GM21528 (cell line): Measurements from ENCODE around the gene FHDC1.

Experiments used
- ATAC-seq: cut with Tn5 transposase; IDR thresholded peaks from one replicate; pipeline ENCODE4 v1.9.1; 2021; ENCODE audit warnings: mild to moderate bottlenecking, moderate library complexity; ENCODE audit not compliant: unreplicated experiment, low FRiP score

Gene FHDC1

DNA sequence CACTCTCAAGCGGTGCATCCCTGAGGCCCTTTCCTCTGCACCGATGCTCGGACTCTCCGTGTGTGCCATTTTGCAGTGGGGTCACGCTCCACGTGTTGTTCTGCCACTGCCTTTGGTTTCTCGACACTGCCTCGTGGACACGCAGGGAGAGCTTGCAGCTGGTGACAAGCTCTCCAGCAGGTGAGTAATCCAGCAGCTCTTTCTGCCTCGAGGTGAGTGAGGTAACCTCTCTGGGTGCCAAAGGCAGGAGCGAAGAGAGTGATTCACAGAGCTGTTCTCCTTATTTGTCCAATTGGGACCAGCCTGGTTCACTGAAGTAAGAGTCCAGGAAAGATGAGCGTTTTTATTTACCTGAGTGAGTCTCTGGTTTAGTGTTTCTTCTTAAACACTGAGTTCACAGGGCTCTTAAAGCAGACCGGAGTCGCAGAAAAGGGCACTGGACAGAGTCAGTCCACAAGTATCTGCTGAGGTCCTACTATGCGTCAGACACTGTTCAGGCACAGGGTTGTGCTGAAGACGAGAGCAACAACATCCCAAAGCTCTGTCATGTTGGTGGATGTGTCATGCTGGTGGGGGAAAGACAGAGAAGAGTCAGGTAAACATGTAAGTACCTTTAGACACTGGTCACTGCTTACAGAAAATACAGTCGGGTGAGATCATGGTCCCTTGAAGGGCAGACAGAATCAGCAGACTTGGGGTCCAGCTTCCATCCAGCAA lies 61.8 kb downstream of the FHDC1 start:
- ATAC-seq: no peak

DNA sequence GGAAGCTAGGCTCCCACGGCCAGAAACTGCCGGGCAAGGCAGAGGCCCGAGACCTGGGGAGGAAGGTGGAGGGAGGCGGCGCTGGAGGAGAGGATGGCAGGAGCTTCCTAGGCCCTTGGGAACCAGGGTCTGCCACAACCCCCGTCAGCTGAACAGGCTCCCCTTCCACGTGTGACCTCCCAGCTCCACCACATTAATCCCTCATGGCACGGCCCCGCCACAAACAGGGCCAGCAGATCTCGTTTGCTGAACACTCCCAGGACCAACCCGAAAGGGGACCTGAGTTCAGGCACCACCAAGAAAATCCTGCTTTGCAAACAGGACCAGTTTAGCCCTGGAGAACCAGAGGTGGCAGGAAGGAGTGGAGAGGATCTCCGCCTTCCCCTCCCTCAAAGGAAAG lies 62.7 kb downstream of the FHDC1 start:
- no peak for ATAC-seq

DNA sequence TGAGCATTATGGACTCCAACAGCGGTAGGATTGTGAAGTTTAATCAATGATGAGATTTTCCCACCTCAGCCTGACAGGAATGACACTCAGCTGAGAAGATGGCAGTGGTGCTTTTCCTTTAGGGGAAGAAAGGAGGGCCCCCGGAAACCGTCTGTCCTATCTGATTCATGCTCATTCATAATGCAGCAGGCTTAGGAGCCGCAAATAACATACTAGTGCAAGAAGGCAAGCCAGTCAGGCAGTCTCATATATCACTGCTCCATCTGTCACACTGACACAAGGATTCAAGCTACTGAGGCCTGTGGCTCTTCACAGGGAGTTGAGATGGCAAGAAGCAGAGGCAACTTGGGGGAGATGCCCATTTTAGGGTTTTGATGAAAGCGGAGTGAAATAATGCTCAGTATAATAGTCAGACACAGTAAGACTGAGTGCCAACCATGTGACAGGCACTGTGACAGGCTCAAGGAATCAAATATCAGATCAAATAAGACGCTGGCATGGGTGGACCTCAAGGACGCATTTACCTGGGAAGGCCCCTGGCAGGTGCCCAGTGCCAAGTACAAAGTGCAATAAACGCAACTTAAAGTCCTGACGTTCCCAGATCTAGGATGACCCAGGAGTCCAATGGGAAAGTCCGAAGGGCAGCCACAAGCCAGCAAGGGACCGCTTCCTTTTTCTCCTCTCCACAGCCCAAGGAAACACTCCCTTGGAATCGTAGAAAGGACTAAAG lies 63.4 kb downstream of the FHDC1 start:
- ATAC-seq: no peak

GRCh38 chr4:153000076-153000420 lies 63.9 kb downstream of the FHDC1 start:
- ATAC-seq: no peak

- ATAC-seq: no peak
Observed at GRCh38 chr4:153001626-153002025, 65.5 kb downstream of the FHDC1 start.

GRCh38 chr4:153002110-153002509 lies 66.0 kb downstream of the FHDC1 start:
- no peak for ATAC-seq

DNA sequence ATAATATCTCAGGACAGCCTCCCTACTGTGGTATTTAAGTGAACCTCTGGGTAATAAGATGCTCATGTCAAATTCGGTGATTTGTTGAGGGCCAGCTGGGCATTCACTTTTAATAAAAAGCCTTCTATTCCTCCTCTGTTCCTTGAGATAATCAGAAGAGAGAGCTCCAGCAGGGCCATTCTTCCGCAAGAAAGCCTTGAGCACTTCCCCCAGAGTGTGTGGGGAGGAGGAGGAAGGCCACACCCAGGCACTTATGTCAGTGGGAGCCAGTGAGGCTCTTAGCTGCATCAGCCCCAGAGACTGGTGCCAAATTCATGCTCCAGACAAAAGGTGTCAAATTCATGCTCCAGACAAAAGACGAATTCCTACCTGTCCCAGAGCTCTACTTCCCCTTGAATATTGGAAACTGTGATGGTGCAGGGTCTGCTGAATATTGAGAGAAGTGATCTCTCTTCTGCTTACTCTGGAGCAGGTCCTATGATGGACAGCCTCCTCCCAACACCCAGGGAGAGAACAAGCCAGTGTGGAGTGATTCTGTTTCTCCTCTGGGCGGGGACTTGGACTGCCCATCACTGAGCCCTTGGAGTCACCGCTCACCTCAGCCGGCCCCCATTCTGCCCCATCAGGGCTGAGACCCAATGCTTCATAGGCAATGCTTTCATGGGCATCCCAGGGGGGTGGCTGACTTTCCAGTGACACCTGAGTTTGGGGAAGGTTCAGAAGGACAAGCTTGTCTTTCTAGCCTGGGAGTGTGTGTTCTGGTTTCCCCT lies 68.1 kb downstream of the FHDC1 start:
- no peak for ATAC-seq

DNA sequence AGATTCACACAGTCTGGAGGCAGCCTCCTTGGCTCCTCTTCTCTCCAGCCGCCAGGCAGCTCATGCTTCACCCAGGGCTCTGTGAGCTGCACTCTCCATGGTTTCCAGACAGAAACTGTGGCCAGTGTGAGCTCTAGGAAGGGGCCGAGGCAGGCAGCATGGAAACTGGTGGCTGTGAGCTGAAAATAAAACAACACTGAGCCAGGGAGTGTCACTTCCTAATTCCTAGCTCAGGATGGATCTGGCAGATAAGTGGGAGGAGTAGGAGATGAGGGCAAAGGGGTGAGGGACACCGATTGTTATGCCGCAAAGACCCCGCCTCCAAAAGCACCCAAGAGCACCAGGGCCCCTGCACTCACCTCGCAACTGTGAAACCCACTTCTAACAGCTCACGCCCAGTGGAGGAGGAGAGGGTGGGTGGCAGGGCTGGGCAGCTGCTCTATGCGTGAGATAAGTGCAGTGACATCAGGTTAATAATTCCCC lies 69.8 kb downstream of the FHDC1 start:
- no peak for ATAC-seq

- peak; percentile 64 for ATAC-seq
Observed at GRCh38 chr4:153008578-153009199, 72.6 kb downstream of the FHDC1 start.

DNA sequence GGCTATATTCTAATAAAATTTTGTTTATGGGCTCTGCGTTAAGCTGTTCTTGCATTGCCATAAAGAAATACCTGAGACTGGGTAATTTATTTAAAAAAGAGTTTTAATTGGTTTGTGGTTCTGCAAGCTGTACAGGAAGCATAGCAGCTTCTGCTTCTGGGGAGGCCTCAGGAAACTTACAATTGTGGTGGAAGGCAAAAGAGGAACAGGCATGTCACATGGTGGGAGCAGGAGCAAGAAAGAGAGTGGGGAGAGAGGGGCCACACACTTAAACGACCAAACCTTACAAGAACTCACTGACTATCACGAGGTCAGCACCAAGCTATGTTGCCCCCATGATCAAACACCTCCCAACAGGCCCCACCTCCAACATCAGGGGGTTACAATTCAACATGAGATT lies 74.0 kb downstream of the FHDC1 start:
- ATAC-seq: no peak

- no peak for ATAC-seq
Observed at GRCh38 chr4:153013202-153013977, 77.3 kb downstream of the FHDC1 start.

GRCh38 chr4:153014460-153014859 lies 78.3 kb downstream of the FHDC1 start:
- ATAC-seq: no peak

- ATAC-seq: no peak
Observed at GRCh38 chr4:153016592-153016991, 80.5 kb downstream of the FHDC1 start.

- no peak for ATAC-seq
Observed at GRCh38 chr4:153018031-153018430, 81.9 kb downstream of the FHDC1 start.

DNA sequence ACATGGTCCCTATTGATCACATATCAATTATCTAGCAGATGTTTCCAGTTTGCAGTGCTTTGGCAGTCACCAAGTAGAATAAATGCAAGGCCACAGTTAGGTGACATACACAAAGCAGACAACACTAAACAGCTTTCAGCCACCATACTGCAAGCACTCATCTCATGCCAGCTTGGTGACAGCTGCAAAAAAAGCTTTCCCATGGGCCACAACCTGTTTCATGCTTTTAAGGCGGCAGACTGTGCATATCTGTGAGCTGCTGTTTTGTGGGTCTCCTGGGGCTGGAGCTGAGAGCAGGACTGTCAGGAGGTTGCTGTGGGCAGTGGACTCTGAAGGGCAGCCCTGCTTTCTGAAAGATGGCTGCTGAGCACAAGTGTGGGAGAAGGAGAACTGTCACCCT lies 82.6 kb downstream of the FHDC1 start:
- ATAC-seq: no peak

DNA sequence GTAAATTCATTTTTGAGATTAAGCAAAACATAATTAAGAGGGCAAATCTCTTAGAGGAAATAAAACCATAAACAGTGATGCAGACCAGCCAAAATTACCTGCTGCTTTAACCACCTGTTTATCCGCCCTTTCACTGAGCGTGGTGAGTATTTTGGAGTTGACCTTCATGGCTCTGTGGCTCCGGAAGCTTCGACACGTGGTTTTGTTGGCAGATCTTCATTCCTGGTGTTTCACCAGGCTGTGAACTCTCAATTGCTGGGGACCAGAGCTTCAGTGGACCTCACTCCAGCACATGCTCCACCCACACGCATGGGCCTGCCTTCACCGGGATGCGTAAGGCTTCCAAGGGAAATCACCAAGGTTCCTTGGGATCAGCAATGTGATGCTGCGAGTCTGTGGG lies 83.8 kb downstream of the FHDC1 start:
- ATAC-seq: no peak

GRCh38 chr4:153020457-153020856 lies 84.3 kb downstream of the FHDC1 start:
- no peak for ATAC-seq

DNA sequence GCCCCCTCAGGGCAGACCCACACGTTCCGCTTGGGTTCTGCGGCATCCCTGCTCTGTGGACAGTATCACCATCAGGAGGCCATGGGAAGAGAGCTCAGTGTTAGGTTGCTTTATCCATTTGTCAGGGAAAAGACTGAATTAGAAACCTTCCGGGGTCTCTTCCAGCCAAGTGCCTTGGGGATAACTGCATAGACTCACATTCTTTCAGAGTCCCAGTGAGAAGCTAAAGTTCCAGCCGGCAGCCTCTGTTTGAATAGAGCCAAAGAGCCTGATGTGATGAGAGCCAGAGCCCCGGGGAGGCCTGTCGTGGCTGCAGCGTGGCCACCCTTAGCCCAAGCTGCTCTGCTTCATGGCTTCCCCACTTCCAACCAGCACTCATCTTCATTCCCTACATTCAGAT lies 85.2 kb downstream of the FHDC1 start:
- no peak for ATAC-seq

DNA sequence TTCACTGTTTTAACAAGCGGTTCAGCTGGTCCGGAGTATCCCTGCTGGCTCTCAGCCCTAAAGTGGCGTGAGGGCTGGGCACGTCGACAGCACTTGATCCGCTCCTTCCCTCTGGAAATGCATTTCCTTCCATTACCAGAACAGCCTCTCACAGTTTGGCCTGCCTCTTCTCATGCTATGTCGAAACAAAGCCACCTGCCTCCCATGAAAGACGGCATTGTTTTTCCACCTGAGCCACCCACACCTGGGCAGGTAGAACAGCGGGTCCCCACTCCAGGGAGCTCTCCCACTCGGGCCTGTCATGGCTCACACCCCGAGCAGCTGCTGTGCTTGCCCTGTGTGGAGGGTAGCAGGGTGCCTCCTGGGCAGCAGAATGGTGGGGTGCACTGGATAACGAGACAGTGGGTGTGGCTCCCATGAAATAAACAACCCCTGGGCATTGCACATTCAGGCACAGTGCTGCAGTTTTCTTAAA lies 86.2 kb downstream of the FHDC1 start:
- ATAC-seq: no peak

GRCh38 chr4:153023139-153023538 lies 87.0 kb downstream of the FHDC1 start:
- no peak for ATAC-seq
